Psoas muscle (tissue), 8 donors: ENCODE measurements around the gene ZSCAN5B. TPM values are rescaled to one million over a fixed set of nuclear protein-coding genes. Genes with fewer than 3 reads are reported as not detected.

Experiments used
- ATAC-seq, 4 donors: fragments of 200-7000 bp; cut with Tn5 transposase; one replicate each; pipeline ENCODE4 v1.9.1; 2020; ENCODE audit warnings: moderate library complexity in 3 of 4, mild to moderate bottlenecking in 2 of 4
- DNase-seq, 2 donors: peaks; one replicate each; pipeline ENCODE4 v3.0.0-alpha.2; 2020
- H3K27ac ChIP-seq: fragments of 200-600 bp; one replicate; pipeline ENCODE4 v1.8.0; 2022
- H3K27me3 ChIP-seq, 3 donors: fragments of 200-600 bp in 1 of 3; one replicate each; pipeline versions ENCODE4 v1.6.1 to v1.8.0; 2013 to 2022; ENCODE audit warnings: low read length in 2 of 3, mild to moderate bottlenecking in 2 of 3, moderate library complexity in 1 of 3; ENCODE audit not compliant: insufficient read depth in 3 of 3
- H3K36me3 ChIP-seq, 2 donors: fragments of 200-600 bp in 1 of 2; one replicate each; pipeline versions ENCODE4 v1.6.1 to v1.8.0; 2013 to 2022; ENCODE audit warnings: low read depth in 1 of 2, mild to moderate bottlenecking in 1 of 2, moderate library complexity in 1 of 2; ENCODE audit not compliant: insufficient read depth in 1 of 2
- H3K4me1 ChIP-seq: fragments of 200-600 bp; one replicate; pipeline ENCODE4 v1.8.0; 2022
- H3K4me3 ChIP-seq: fragments of 200-600 bp; one replicate; pipeline ENCODE4 v1.8.0; 2022; ENCODE audit warnings: mild to moderate bottlenecking
- H3K9me3 ChIP-seq: fragments of 200-600 bp; one replicate; pipeline ENCODE4 v1.8.0; 2022
- CTCF ChIP-seq: fragments of 200-600 bp; IDR thresholded peaks from one replicate; pipeline ENCODE4 v1.8.0; 2022; ENCODE audit warnings: antibody characterized with exemption
- WGBS, 3 donors: extraction: QIAGEN DNeasy Blood & Tissue Kit; methylation state at CpG; one replicate each; pipeline versions ENCODE4 v1.1.6 to v1.1.7; 2013; 5-methylcytosine and 5-hydroxymethylcytosine counted together
- intact Hi-C, 2 donors: fragments of 100-400 bp; cut with DNase I; formaldehyde crosslinking; loops; one replicate each; pipeline versions ENCODE4 v1.11.0 to v1.14.2; 2022
- polyA plus RNA-seq, 3 donors: library from polyadenylated mRNA; stranded (reverse); fragments of 200-250 nt; gene quantifications; one replicate each; pipeline ENCODE4 v1.2.3, GENCODE V29; 2013
- total RNA-seq, 4 donors: library from RNA; stranded (reverse); fragmentation: NEBNext Ultra II Directional in 2 of 4; extraction: Animal tissue kit (Norgen Biotek cat#: 25700) in 2 of 4; gene quantifications; one replicate each; pipeline versions ENCODE4 v1.2.1 to v1.2.4, GENCODE V29; 2021 to 2023
- donor health status: healthy with polysubstance abuse.
- donor health status: DM: no; HTN: no; CAD: no; lungs with moderate emphysema.
- donor health status: Bipolar disorder and iron deficiency.
- donor health status: healthy.
- donor health status: DM: yes; HTN: yes; CAD: no.
- donor health status: DM: no; HTN: no; CAD: no.
- donor health status: DM: no; HTN: no; CAD: no.
- donor health status: DM: yes; HTN: yes; CAD: no.

ZSCAN5B gene
- total and polyA plus RNA-seq, 7 donors: 0.05 TPM; not detected in 6

GRCh38 chr19:56158170-56158757, 39.3 kb downstream of the ZSCAN5B start:
- Histone ChIP-seq H3K4me3 (no peak overlapping the region), H3K27ac (no peak overlapping the region), H3K27me3 (no peaks in the 10 kb centered on the region), H3K36me3 (peaks cover 0 to 53% of the 10 kb centered on the region in 2 donors), H3K9me3 (no peaks in the 10 kb centered on the region), H3K4me1 (peaks cover 5% of the 10 kb centered on the region)
- no peak for TF ChIP-seq CTCF
- ATAC-seq (no peak), DNase-seq (no peak)
- 90 to 94% (median 90%) methylated on average over 14 to 16 of the region's 16 CpGs for WGBS, 3 donors
- intact Hi-C loops: no loop called here

- no peak overlapping the region for H3K27ac ChIP-seq
- intact Hi-C loops: no loop called here
- ATAC-seq: peak in 1 of 4 donors; percentile 29
- no peaks in the 10 kb centered on the region for H3K9me3 ChIP-seq
- peaks cover 0 to 49% of the 10 kb centered on the region in 2 donors for H3K36me3 ChIP-seq
- H3K4me1 ChIP-seq: peaks cover 11% of the 10 kb centered on the region
- no peak overlapping the region for H3K4me3 ChIP-seq
- WGBS, 3 donors: 74 to 78% (median 77%) methylated on average over 10 to 11 of the region's 11 CpGs
- no peaks in the 10 kb centered on the region for H3K27me3 ChIP-seq
- DNase-seq: no peak
- no peak for TF ChIP-seq CTCF
Measured at GRCh38 chr19:56156768-56157167, 40.8 kb downstream of the ZSCAN5B start.

- no peak overlapping the region for H3K27ac ChIP-seq
- H3K4me3 ChIP-seq: no peak overlapping the region
- WGBS, 3 donors: 55 to 64% (median 55%) methylated on average over 17 of the region's 17 CpGs
- intact Hi-C loops: no loop called here
- H3K27me3 ChIP-seq: no peaks in the 10 kb centered on the region
- TF ChIP-seq CTCF: peak; percentile 43
- peaks cover 14% of the 10 kb centered on the region for H3K4me1 ChIP-seq
- peak in 2 of 4 donors; percentile 40 to 44 for ATAC-seq
- no peak for DNase-seq
- no peaks in the 10 kb centered on the region for H3K9me3 ChIP-seq
- H3K36me3 ChIP-seq: peaks cover 0 to 38% of the 10 kb centered on the region in 2 donors
Measured at GRCh38 chr19:56155124-56155687, 42.4 kb downstream of the ZSCAN5B start.

- Histone ChIP-seq H3K9me3 (no peaks in the 10 kb centered on the region), H3K36me3 (peaks cover 0 to 23% of the 10 kb centered on the region in 2 donors), H3K4me1 (peaks cover 20% of the 10 kb centered on the region), H3K27ac (peak overlapping the region; percentile 69), H3K27me3 (no peaks in the 10 kb centered on the region), H3K4me3 (no peak overlapping the region)
- DNase-seq: no peak
- intact Hi-C loops: no loop called here
- WGBS, 3 donors: 28 to 37% (median 35%) methylated on average over 6 of the region's 6 CpGs
- no peak for TF ChIP-seq CTCF
- peak in 3 of 4 donors; percentile 32 to 56 (median 39) for ATAC-seq
Measured at GRCh38 chr19:56153507-56153906, 44.1 kb downstream of the ZSCAN5B start.
